HG03039 (cell line): ENCODE measurements around the gene COBL.

Experiments
- ATAC-seq: cut with Tn5 transposase; IDR thresholded peaks from one replicate; pipeline ENCODE4 v1.9.1; 2021; ENCODE audit warnings: mild to moderate bottlenecking, moderate library complexity; ENCODE audit not compliant: unreplicated experiment

COBL gene

GRCh38 chr7:51151455-51151854, 165.2 kb downstream of the COBL start:
- no peak for ATAC-seq

DNA sequence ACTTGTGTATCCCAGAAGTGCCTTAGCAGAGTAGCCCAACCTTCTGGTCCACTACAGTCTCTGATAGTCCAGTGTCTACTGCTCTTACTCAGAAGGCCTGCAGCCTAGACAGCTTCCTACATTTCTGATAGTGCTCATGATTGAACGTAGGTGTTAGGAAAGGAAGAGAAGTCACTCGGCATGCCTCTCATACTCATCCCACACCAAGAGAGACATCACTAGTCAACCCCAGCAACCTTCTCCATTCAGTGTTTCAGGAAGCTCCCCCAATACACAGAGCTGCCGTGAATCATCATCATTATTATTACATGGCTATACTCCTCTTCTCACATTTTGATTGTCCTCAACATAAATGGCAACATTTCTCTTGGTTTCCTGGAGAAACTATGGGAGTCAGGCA, 166.4 kb downstream of the COBL start:
- no peak for ATAC-seq

DNA sequence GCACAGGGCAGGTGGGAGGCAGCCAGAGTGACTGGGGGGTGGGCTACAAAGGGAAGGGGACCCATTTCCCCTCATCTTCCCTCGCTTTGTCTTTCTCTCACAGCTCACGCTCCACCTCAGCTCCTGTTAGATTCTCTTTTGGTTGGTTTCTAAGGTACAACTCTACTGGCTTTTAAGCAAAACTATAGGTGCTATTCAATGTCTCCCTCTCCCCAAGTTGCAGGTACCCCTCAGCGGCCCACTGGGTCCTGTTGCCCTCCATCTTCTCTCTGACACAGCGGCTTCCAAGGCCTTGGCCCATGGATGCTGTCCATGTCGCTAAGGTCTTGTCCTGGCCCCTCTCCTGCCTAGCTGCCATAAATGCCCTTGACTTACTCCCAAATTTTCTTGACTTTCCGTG, 168.4 kb downstream of the COBL start:
- no peak for ATAC-seq

DNA sequence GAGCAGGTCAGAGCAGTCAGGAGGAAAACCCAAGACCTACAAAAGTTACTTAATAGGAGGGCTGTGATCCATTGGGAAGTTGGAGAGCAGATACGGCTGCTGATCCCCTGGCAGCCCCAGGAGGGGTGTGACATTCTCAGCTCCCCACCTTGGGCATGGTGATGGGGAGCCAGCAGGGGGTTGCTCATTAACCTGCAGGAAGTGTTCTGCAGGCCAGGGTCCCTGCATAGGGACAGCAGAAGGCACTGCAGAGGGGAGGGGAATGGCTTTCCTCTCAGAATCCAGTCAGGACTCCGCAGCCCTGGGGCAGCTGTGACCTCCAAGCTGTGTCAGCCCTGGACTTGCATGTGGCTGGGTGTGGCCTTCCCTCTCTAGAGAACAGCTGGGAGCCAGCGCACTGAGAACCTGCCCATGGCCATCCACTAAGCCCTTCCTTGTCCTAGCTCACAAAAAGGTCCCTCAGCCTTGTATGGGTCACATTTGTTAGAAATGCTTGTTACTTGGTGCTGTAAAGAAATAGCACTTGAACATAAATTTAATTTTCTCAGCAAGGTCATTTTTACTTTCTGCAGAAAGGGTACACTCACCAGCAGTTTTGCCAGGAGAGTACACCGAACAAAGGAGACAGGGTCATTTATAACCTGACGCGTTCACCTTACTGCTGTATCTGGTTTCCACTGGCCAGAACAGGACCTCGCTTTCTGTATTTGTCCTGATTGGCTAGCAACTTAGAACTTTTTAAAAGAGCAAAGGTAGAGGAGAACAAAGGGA, 169.6 kb downstream of the COBL start:
- ATAC-seq: no peak

DNA sequence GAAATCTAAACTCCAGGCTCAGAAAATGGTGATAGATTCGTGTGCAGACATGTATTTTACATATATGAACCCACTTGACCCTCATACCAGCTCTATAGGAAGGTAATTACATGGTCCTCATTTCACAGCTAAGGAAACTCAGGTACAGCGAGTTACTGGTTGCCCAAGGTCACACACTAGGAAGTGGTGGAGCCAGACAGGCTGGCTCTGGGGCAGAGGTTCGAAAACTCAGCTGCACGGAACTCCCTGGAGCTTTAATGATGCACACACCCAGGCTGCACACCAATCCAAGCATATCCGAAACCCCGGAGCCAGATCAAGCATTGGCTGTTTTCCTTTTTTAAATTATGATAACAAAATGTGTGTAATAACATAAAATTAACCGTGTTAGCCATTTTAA, 172.4 kb downstream of the COBL start:
- no peak for ATAC-seq

- no peak for ATAC-seq
Measured at GRCh38 chr7:51142741-51143385, 173.7 kb downstream of the COBL start.

DNA sequence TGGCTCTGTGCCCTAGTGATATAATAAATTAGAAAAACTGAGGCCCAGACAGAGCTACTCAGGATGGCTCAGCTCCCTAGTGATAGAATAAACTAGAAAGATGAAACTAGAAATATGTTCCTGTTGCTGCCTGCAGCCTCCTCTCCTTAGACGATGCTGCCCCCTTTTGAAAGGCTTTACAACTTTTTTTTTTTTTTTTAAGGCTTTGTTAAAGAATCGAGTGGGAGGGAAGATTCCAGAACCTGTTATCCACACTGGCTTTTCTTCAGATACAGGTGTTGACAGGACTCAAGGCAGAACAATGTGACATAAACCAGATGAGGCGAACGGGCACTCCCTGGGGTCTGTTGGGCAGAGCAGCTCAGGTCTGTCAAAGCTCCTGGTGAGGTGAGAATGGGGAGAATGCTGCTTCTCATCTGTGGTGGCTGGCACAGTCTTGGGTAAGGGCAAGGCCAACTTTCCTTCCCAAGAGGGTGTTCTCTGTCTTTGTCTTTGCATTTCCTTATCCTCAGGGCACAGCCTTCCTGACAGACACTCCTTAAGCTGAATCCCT, 175.1 kb downstream of the COBL start:
- ATAC-seq: no peak

- ATAC-seq: no peak
Measured at GRCh38 chr7:51140199-51141164, 176.1 kb downstream of the COBL start.

DNA sequence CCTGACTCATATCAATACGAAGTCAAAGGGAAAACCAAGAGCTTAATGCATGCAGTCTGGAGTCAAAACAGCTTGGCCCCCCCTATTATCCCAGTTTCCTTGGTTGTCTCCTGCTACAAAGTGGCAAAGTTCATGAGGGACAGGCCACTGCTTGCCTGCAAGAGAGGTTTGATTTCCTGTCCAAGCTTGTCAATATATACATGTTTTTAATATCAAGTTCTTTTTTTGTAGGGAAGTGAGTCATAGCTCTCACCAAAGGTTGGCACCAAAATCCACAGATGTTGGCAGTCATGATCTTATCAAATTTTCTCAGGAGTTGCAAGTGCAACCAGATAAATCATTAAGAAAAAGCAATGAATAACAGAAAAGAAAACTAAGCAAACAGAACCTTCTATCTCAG, 176.8 kb downstream of the COBL start:
- ATAC-seq: no peak

GRCh38 chr7:51138123-51139085, 178.2 kb downstream of the COBL start:
- ATAC-seq: no peak

- no peak for ATAC-seq
Measured at GRCh38 chr7:51135576-51135975, 181.0 kb downstream of the COBL start.

- ATAC-seq: no peak
Measured at GRCh38 chr7:51134013-51134441, 182.6 kb downstream of the COBL start.

DNA sequence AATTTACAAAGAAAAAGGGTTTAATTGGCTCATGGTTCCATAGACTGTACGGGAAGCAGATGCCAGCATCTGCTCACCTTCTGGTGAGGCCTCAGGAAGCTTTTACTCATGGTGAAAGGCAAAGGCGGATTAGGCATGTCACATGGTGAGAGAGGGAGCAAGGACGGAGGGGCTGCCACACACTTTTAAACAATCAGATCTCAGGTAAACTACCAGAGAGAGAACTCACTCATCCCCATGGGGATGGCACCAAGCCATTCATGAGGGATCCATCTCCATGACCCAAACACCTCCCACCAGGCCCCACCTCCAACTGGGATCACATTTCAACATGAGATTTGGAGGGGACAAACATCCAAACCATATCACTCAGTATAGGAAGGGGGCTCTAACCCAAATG, 183.9 kb downstream of the COBL start:
- ATAC-seq: no peak

DNA sequence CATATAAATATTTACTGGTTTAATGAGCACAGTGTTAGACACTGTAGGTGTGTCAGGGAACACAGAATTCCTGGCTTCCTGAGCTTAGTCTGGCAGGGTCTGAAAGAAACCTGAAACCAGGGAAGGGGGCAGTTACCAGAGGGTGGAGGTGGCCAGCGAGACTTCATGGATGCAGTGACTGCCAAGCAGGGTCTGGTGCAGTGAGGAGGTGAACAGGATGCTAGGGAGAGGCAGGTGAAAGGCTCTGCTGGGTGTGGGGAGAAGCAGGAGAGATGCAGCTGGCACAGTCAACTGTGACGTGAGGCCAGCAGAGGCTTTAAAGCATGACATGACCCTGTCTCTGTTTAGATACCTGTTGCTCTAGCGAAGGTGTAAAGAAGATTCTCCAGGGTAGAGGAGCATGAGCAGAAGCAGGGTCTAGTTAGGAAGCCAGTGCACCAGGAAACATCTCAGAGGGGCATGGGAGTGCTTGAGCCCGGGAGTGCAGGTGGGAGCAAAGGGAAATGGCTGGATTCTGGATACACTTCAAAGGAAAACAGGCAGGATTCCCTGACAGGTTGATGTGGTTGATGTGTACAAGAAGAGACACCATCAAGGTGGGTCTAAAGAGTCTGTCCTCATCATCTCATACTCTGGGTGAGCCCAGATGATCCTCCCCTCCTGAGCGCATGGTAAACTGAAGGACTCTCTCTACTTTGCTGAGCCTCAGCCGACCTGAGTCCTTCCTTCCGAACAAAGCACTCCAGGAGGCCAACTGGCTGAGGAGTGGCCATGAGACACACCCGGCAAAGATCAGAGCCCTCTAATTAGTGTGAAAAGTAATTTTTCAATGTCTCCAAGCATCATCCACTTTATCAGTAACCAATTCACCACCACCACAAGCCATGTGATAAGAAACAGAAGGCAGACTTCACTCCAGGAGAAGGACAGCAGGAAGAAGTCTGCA, 186.8 kb downstream of the COBL start:
- ATAC-seq: no peak

- no peak for ATAC-seq
Measured at GRCh38 chr7:51128545-51129435, 187.8 kb downstream of the COBL start.

GRCh38 chr7:51127618-51127904, 189.0 kb downstream of the COBL start:
- ATAC-seq: no peak

- no peak for ATAC-seq
Measured at GRCh38 chr7:51126813-51127617, 189.6 kb downstream of the COBL start.
